Parathyroid adenoma (tissue), 2 donors: ENCODE measurements around the gene MME.

Experiments
- H2AFZ ChIP-seq: fragments of 300-600 bp; sonication (generic); one replicate; pipeline ENCODE4 v1.7.0; 2017; ENCODE audit warnings: antibody characterized with exemption, mild to moderate bottlenecking
- H3K27ac ChIP-seq: fragments of 300-600 bp; sonication (generic); one replicate; pipeline ENCODE4 v1.7.0; 2017
- H3K27me3 ChIP-seq: fragments of 300-600 bp; sonication (generic); one replicate; pipeline ENCODE4 v1.7.0; 2017; ENCODE audit warnings: low read length; ENCODE audit not compliant: control insufficient read depth, insufficient read depth
- H3K36me3 ChIP-seq: fragments of 300-600 bp; sonication (generic); one replicate; pipeline ENCODE4 v1.7.0; 2017; ENCODE audit warnings: low read length; ENCODE audit not compliant: control insufficient read depth, insufficient read depth
- H3K4me1 ChIP-seq: fragments of 300-600 bp; sonication (generic); one replicate; pipeline ENCODE4 v1.7.0; 2017; ENCODE audit warnings: control low read depth
- H3K4me2 ChIP-seq: fragments of 300-600 bp; sonication (generic); one replicate; pipeline ENCODE4 v1.7.0; 2017; ENCODE audit warnings: low read length
- H3K4me3 ChIP-seq: fragments of 300-600 bp; sonication (generic); one replicate; pipeline ENCODE4 v1.7.0; 2017; ENCODE audit warnings: low read depth, low read length
- H3K79me2 ChIP-seq: fragments of 300-600 bp; sonication (generic); one replicate; pipeline ENCODE4 v1.7.0; 2017; ENCODE audit warnings: control low read depth
- H3K9ac ChIP-seq: fragments of 300-600 bp; sonication (generic); one replicate; pipeline ENCODE4 v1.7.0; 2017; ENCODE audit warnings: mild to moderate bottlenecking
- H3K9me3 ChIP-seq: fragments of 300-600 bp; sonication (generic); one replicate; pipeline ENCODE4 v1.7.0; 2017; ENCODE audit warnings: low read length; ENCODE audit not compliant: control insufficient read depth
- TF ChIP-seq, protein P1 (sequence below): fragments of 300-600 bp; sonication (generic); IDR thresholded peaks from one replicate; pipeline ENCODE4 v1.7.0; 2017; ENCODE audit warnings: antibody characterized with exemption, mild to moderate bottlenecking
- donor health status: primary hyperparathyroidism.

MME gene

DNA sequence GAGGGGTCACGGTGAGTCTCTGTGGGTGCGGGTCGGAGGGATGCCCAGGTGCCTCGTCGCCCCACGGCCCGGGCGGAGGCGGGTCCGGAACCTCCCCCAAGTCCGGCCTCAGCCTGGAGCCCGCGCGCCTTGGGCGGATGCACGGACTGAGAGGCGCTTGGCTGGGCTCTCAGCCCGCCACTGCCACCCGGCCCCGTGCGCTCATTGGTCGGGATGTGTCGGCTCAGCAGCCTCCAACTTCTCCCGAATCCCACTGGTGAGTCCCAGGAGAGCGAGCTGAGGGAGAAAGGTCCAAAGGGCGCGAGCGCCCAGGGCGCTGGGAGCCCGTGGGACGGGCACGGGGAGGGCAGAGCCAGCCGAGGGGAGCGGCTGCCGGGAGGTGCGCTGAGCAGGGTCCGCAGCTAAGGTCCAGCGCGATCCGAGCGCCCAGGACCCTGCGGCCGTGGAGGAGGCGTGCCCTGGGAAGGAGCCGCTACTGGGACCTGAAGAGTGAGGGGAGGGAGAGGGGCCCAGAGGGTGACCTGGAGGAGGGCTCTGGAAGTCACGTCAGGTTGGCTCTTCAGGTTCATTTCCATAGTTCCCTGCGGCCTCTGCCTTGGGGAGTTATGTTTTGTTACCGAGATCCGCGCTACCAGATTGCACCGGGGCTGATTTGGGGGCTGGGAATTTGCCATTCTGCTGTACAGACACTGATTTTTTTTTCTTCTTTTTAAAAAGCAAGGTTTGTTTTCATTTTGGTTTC is at the start of gene MME:
Gene MME, plus strand, starts transcription at position 574 of the 742 bp plus-strand sequence. CDS start 3,849 bp downstream, outside the sequence.
- Histone ChIP-seq H3K4me1 (no peaks in the 10 kb centered on the region), H2AFZ (peak within 1 kb of the TSS; percentile 95), H3K4me3 (peak within 1 kb of the TSS; percentile 54), H3K4me2 (peak within 1 kb of the TSS; percentile 93), H3K79me2 (no peaks in the 10 kb centered on the region), H3K9me3 (no peaks in the 10 kb centered on the region), H3K36me3 (no peaks in the 10 kb centered on the region), H3K27ac (peak within 1 kb of the TSS; percentile 74), H3K27me3 (no peaks in the 10 kb centered on the region), H3K9ac (no peak within 1 kb of the TSS)
- TF ChIP-seq, protein P1, sequence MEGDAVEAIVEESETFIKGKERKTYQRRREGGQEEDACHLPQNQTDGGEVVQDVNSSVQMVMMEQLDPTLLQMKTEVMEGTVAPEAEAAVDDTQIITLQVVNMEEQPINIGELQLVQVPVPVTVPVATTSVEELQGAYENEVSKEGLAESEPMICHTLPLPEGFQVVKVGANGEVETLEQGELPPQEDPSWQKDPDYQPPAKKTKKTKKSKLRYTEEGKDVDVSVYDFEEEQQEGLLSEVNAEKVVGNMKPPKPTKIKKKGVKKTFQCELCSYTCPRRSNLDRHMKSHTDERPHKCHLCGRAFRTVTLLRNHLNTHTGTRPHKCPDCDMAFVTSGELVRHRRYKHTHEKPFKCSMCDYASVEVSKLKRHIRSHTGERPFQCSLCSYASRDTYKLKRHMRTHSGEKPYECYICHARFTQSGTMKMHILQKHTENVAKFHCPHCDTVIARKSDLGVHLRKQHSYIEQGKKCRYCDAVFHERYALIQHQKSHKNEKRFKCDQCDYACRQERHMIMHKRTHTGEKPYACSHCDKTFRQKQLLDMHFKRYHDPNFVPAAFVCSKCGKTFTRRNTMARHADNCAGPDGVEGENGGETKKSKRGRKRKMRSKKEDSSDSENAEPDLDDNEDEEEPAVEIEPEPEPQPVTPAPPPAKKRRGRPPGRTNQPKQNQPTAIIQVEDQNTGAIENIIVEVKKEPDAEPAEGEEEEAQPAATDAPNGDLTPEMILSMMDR, result no peak

DNA sequence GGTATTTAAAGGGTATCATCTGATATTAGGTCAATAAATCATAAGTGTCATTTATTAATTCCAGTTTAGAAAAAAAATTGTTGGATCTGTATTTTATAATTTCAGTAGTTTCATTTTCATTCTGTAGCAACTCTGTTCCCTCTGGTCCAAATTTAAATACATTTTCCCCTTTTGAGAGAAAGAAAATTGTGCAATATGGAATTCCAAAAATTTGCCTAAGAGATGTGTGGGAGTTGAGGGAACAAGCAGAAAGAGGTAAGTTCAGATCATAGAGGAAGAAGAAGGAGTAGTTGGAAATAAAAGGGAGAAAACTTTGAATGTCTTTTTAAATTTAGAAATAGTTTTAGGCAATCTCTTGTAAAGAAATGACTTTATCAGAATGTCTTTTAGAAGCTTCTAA is 48.9 kb upstream of the MME start:
- Histone ChIP-seq H3K27ac (no peak overlapping the region), H2AFZ (no peak overlapping the region), H3K4me3 (no peak overlapping the region), H3K4me2 (no peak overlapping the region), H3K4me1 (no peaks in the 10 kb centered on the region), H3K9me3 (no peaks in the 10 kb centered on the region), H3K27me3 (no peaks in the 10 kb centered on the region), H3K9ac (no peak overlapping the region), H3K79me2 (no peaks in the 10 kb centered on the region), H3K36me3 (no peaks in the 10 kb centered on the region)
- TF ChIP-seq, protein P1, result no peak

- no peak overlapping the region for H3K27ac ChIP-seq
- no peak overlapping the region for H3K9ac ChIP-seq
- H3K4me1 ChIP-seq, result no peaks in the 10 kb centered on the region
- TF ChIP-seq, protein P1, result no peak
- no peaks in the 10 kb centered on the region for H3K27me3 ChIP-seq
- no peak overlapping the region for H3K4me2 ChIP-seq
- no peaks in the 10 kb centered on the region for H3K79me2 ChIP-seq
- H3K9me3 ChIP-seq, result no peaks in the 10 kb centered on the region
- no peak overlapping the region for H2AFZ ChIP-seq
- no peak overlapping the region for H3K4me3 ChIP-seq
- H3K36me3 ChIP-seq, result no peaks in the 10 kb centered on the region
Observed at GRCh38 chr3:155032918-155033317, 47.2 kb upstream of the MME start.

GRCh38 chr3:155034786-155035185 is 45.3 kb upstream of the MME start:
- H3K36me3 ChIP-seq, result no peaks in the 10 kb centered on the region
- TF ChIP-seq, protein P1, result no peak
- no peaks in the 10 kb centered on the region for H3K27me3 ChIP-seq
- no peak overlapping the region for H3K9ac ChIP-seq
- H3K79me2 ChIP-seq, result no peaks in the 10 kb centered on the region
- no peak overlapping the region for H3K4me2 ChIP-seq
- no peak overlapping the region for H3K27ac ChIP-seq
- H3K4me1 ChIP-seq, result no peaks in the 10 kb centered on the region
- H2AFZ ChIP-seq, result no peak overlapping the region
- no peak overlapping the region for H3K4me3 ChIP-seq
- no peaks in the 10 kb centered on the region for H3K9me3 ChIP-seq

GRCh38 chr3:155035553-155035952 is 44.6 kb upstream of the MME start:
- Histone ChIP-seq H3K4me3 (no peak overlapping the region), H3K4me1 (no peaks in the 10 kb centered on the region), H2AFZ (no peak overlapping the region), H3K9ac (no peak overlapping the region), H3K9me3 (no peaks in the 10 kb centered on the region), H3K36me3 (no peaks in the 10 kb centered on the region), H3K79me2 (no peaks in the 10 kb centered on the region), H3K27me3 (no peaks in the 10 kb centered on the region), H3K4me2 (no peak overlapping the region), H3K27ac (no peak overlapping the region)
- TF ChIP-seq, protein P1, result no peak
